Upper lobe of right lung (tissue), 1 donor: ENCODE data around the gene KREMEN2. TPM values are rescaled to one million over a fixed set of nuclear protein-coding genes. Genes with fewer than 3 reads are reported as not detected.

Experiments
- ATAC-seq: fragments of 200-7000 bp; cut with Tn5 transposase; one replicate; pipeline ENCODE4 v1.9.1; 2020; ENCODE audit warnings: mild to moderate bottlenecking, moderate library complexity
- DNase-seq: peaks from one replicate; pipeline ENCODE4 v3.0.0-alpha.2; 2020
- H3K27ac ChIP-seq: fragments of 200-600 bp; one replicate; pipeline ENCODE4 v1.8.0; 2022
- H3K27me3 ChIP-seq: fragments of 200-600 bp; one replicate; pipeline ENCODE4 v1.8.0; 2022; ENCODE audit warnings: mild to moderate bottlenecking
- H3K36me3 ChIP-seq: fragments of 200-600 bp; one replicate; pipeline ENCODE4 v1.8.0; 2022
- H3K4me1 ChIP-seq: fragments of 200-600 bp; one replicate; pipeline ENCODE4 v1.8.0; 2022
- H3K4me3 ChIP-seq: fragments of 200-600 bp; one replicate; pipeline ENCODE4 v1.8.0; 2022; ENCODE audit warnings: mild to moderate bottlenecking
- H3K9me3 ChIP-seq: fragments of 200-600 bp; one replicate; pipeline ENCODE4 v1.8.0; 2022
- CTCF ChIP-seq: fragments of 200-600 bp; IDR thresholded peaks from one replicate; pipeline ENCODE4 v1.8.0; 2022; ENCODE audit warnings: antibody characterized with exemption
- intact Hi-C: fragments of 100-400 bp; cut with DNase I; formaldehyde crosslinking; loops from one replicate; pipeline ENCODE4 v1.11.0; 2022
- total RNA-seq: library from RNA; stranded (reverse); fragmentation: NEBNext Ultra II Directional; extraction: Animal tissue kit (Norgen Biotek cat#: 25700); gene quantifications from one replicate; pipeline ENCODE4 v1.2.1, GENCODE V29; 2021
- donor health status: DM: no; HTN: yes; CAD: no; lungs with severe emphysema.

Gene KREMEN2
- total RNA-seq, 1 donor from 2014 or later: not detected

GRCh38 chr16:2985462-2985861 is 21.4 kb downstream of the KREMEN2 start:
- Histone ChIP-seq H3K9me3 (no peaks in the 10 kb centered on the region), H3K4me3 (no peak overlapping the region), H3K4me1 (peaks cover 15% of the 10 kb centered on the region), H3K27ac (no peak overlapping the region), H3K27me3 (peaks cover 9% of the 10 kb centered on the region), H3K36me3 (no peaks in the 10 kb centered on the region)
- intact Hi-C loops: no loop called here
- no peak for DNase-seq
- TF ChIP-seq CTCF: no peak
- no peak for ATAC-seq

- Histone ChIP-seq H3K4me1 (peaks cover 13% of the 10 kb centered on the region), H3K27ac (no peak overlapping the region), H3K36me3 (no peaks in the 10 kb centered on the region), H3K27me3 (peaks cover 9% of the 10 kb centered on the region), H3K4me3 (no peak overlapping the region), H3K9me3 (no peaks in the 10 kb centered on the region)
- intact Hi-C loops: no loop called here
- ATAC-seq (no peak), DNase-seq (no peak)
- no peak for TF ChIP-seq CTCF
Observed at GRCh38 chr16:2985893-2986355, 21.8 kb downstream of the KREMEN2 start.

GRCh38 chr16:2986623-2987188 is 22.6 kb downstream of the KREMEN2 start:
- Histone ChIP-seq H3K27ac (no peak overlapping the region), H3K36me3 (no peaks in the 10 kb centered on the region), H3K9me3 (no peaks in the 10 kb centered on the region), H3K4me1 (peaks cover 10% of the 10 kb centered on the region), H3K4me3 (no peak overlapping the region), H3K27me3 (peaks cover 9% of the 10 kb centered on the region)
- TF ChIP-seq CTCF: no peak
- DNase-seq: no peak
- intact Hi-C loops: no loop called here
- no peak for ATAC-seq

- Histone ChIP-seq H3K27ac (no peak overlapping the region), H3K27me3 (peaks cover 9% of the 10 kb centered on the region), H3K4me3 (no peak overlapping the region), H3K36me3 (no peaks in the 10 kb centered on the region), H3K9me3 (no peaks in the 10 kb centered on the region), H3K4me1 (peaks cover 10% of the 10 kb centered on the region)
- no peak for TF ChIP-seq CTCF
- ATAC-seq (no peak), DNase-seq (no peak)
- intact Hi-C loops: no loop called here
Observed at GRCh38 chr16:2987286-2987685, 23.2 kb downstream of the KREMEN2 start.

GRCh38 chr16:2987833-2988232 is 23.8 kb downstream of the KREMEN2 start:
- ATAC-seq (no peak), DNase-seq (no peak)
- Histone ChIP-seq H3K9me3 (no peaks in the 10 kb centered on the region), H3K4me3 (no peak overlapping the region), H3K27ac (no peak overlapping the region), H3K36me3 (no peaks in the 10 kb centered on the region), H3K4me1 (peaks cover 10% of the 10 kb centered on the region), H3K27me3 (peaks cover 9% of the 10 kb centered on the region)
- no peak for TF ChIP-seq CTCF
- intact Hi-C loops: no loop called here
